Neural progenitor cell (in vitro differentiated cells): ENCODE measurements around the gene NPY4R. TPM values are rescaled to one million over a fixed set of nuclear protein-coding genes. Genes with fewer than 3 reads are reported as not detected.
"Not testable (repeated sequence)": the region's sequence is repeated elsewhere in the genome, so short reads cannot be mapped to it uniquely, and the experiment has no call there.

Experiments used
- DNase-seq: peaks from one replicate; pipeline ENCODE4 v3.0.0-alpha.2; 2016; ENCODE audit warnings: low spot score
- H2AFZ ChIP-seq: fragments of 200-600 bp; sonication (generic); replicated peaks from 2 replicates; pipeline ENCODE4 v1.6.1; 2016; ENCODE audit warnings: antibody characterized with exemption
- H3F3A ChIP-seq: fragments of 200-600 bp; sonication (generic); 2 replicates; pipeline ENCODE4 v1.6.1; 2016; ENCODE audit warnings: antibody characterized with exemption, low read depth
- H3K27ac ChIP-seq: fragments of 200-600 bp; sonication (generic); 2 replicates; pipeline ENCODE4 v1.5.1; 2016; ENCODE audit warnings: mild to moderate bottlenecking
- H3K27me3 ChIP-seq: fragments of 200-600 bp; sonication (generic); 2 replicates; pipeline ENCODE4 v1.6.1; 2016; ENCODE audit warnings: mild to moderate bottlenecking, moderate library complexity
- H3K36me3 ChIP-seq: fragments of 200-600 bp; sonication (generic); 2 replicates; pipeline ENCODE4 v1.5.1; 2016
- H3K4me1 ChIP-seq: fragments of 200-600 bp; sonication (generic); 2 replicates; pipeline ENCODE4 v1.6.1; 2016; ENCODE audit warnings: mixed run types
- H3K4me2 ChIP-seq: fragments of 200-600 bp; sonication (generic); 2 replicates; pipeline ENCODE4 v1.6.1; 2016
- H3K4me3 ChIP-seq: fragments of 200-600 bp; sonication (generic); 2 replicates; pipeline ENCODE4 v1.5.1; 2016
- H3K79me2 ChIP-seq: fragments of 200-600 bp; sonication (generic); 2 replicates; pipeline ENCODE4 v1.6.1; 2016; ENCODE audit warnings: low read depth
- H3K9ac ChIP-seq: fragments of 200-600 bp; sonication (generic); 2 replicates; pipeline ENCODE4 v1.6.1; 2016
- H3K9me3 ChIP-seq: fragments of 200-600 bp; sonication (generic); 2 replicates; pipeline ENCODE4 v1.5.1; 2016; ENCODE audit warnings: low read depth
- H4K20me1 ChIP-seq: fragments of 200-600 bp; sonication (generic); 2 replicates; pipeline ENCODE4 v1.6.1; 2016; ENCODE audit warnings: low read depth
- H3K27ac Mint-ChIP-seq: 3 replicates; pipeline ENCODE4 v1.8.0; 2021; ENCODE audit warnings: mixed read lengths
- H3K27me3 Mint-ChIP-seq: 2 replicates; pipeline ENCODE4 v1.8.0; 2022; ENCODE audit warnings: low read depth, mild to moderate bottlenecking, inconsistent platforms, moderate library complexity, mixed read lengths; ENCODE audit not compliant: insufficient read depth
- H3K36me3 Mint-ChIP-seq: 3 replicates; pipeline ENCODE4 v1.8.0; 2021; ENCODE audit warnings: mixed read lengths
- H3K4me1 Mint-ChIP-seq: 3 replicates; pipeline ENCODE4 v1.8.0; 2021; ENCODE audit warnings: mixed read lengths
- H3K4me3 Mint-ChIP-seq: 3 replicates; pipeline ENCODE4 v1.8.0; 2021; ENCODE audit warnings: mild to moderate bottlenecking, moderate library complexity, mixed read lengths
- H3K9me3 Mint-ChIP-seq: 3 replicates; pipeline ENCODE4 v1.8.0; 2020; ENCODE audit warnings: mixed read lengths
- total RNA-seq: library from RNA; depleted of rRNA; stranded (reverse); fragments of >200 nt; gene quantifications from 2 replicates; pipeline ENCODE4 v1.2.3, GENCODE V29; 2015; ENCODE audit warnings: low replicate concordance

The NPY4R gene
- total RNA-seq, 1 donor from 2014 or later = not detected

- not testable (repeated sequence) for H3K9me3 ChIP-seq, H3K4me1 Mint-ChIP-seq, H3K36me3 Mint-ChIP-seq, H3K9ac ChIP-seq, DNase-seq, H2AFZ ChIP-seq, H3K27me3 Mint-ChIP-seq, H3K4me1 ChIP-seq, H3K4me3 Mint-ChIP-seq, H3K4me2 ChIP-seq, H3K79me2 ChIP-seq, H3K4me3 ChIP-seq, H3K36me3 ChIP-seq, H3K27me3 ChIP-seq, H4K20me1 ChIP-seq, H3K9me3 Mint-ChIP-seq, H3K27ac Mint-ChIP-seq, H3K27ac ChIP-seq, H3F3A ChIP-seq
Measured at GRCh38 chr10:46451365-46451764, 14.4 kb downstream of the NPY4R start.

GRCh38 chr10:46450829-46451228 is 14.9 kb downstream of the NPY4R start:
- not testable (repeated sequence) for H3K9ac ChIP-seq, H3K4me1 ChIP-seq, H4K20me1 ChIP-seq, H3K79me2 ChIP-seq, H3K4me1 Mint-ChIP-seq, H3F3A ChIP-seq, H3K27ac Mint-ChIP-seq, H3K4me3 Mint-ChIP-seq, H3K4me3 ChIP-seq, H2AFZ ChIP-seq, H3K9me3 ChIP-seq, DNase-seq, H3K4me2 ChIP-seq, H3K27ac ChIP-seq, H3K9me3 Mint-ChIP-seq, H3K27me3 ChIP-seq, H3K27me3 Mint-ChIP-seq, H3K36me3 Mint-ChIP-seq, H3K36me3 ChIP-seq

GRCh38 chr10:46447439-46447838 is 18.3 kb downstream of the NPY4R start:
- H3K27ac ChIP-seq, DNase-seq, H3K27me3 ChIP-seq, H3K36me3 Mint-ChIP-seq, H3K27me3 Mint-ChIP-seq, H3K4me3 Mint-ChIP-seq, H3K9me3 ChIP-seq, H2AFZ ChIP-seq, H3K27ac Mint-ChIP-seq, H3K9me3 Mint-ChIP-seq, H3K4me2 ChIP-seq, H3K4me1 ChIP-seq, H4K20me1 ChIP-seq, H3K4me1 Mint-ChIP-seq, H3K9ac ChIP-seq, H3K79me2 ChIP-seq, H3K36me3 ChIP-seq, H3F3A ChIP-seq, H3K4me3 ChIP-seq: not testable (repeated sequence)

GRCh38 chr10:46445389-46446122 is 20.2 kb downstream of the NPY4R start:
- not testable (repeated sequence) for H3K9me3 Mint-ChIP-seq

GRCh38 chr10:46443422-46443821 is 22.3 kb downstream of the NPY4R start:
- H2AFZ ChIP-seq, H3K27ac ChIP-seq: not testable (repeated sequence)

More at GRCh38 chr10:46445389-46446122, 20.2 kb downstream of the NPY4R start:
- not testable (repeated sequence) for H3K36me3 Mint-ChIP-seq, H3K9me3 ChIP-seq, H3K36me3 ChIP-seq, H3K27me3 ChIP-seq, H3K27ac ChIP-seq, DNase-seq, H4K20me1 ChIP-seq, H3K27me3 Mint-ChIP-seq, H3K4me3 Mint-ChIP-seq, H2AFZ ChIP-seq, H3K4me1 ChIP-seq, H3K4me1 Mint-ChIP-seq, H3K9ac ChIP-seq, H3K4me2 ChIP-seq, H3K4me3 ChIP-seq, H3K27ac Mint-ChIP-seq, H3F3A ChIP-seq, H3K79me2 ChIP-seq

GRCh38 chr10:46442706-46443275 is 23.0 kb downstream of the NPY4R start:
- not testable (repeated sequence) for H3K79me2 ChIP-seq, H3K4me1 Mint-ChIP-seq, H4K20me1 ChIP-seq, H3K4me3 ChIP-seq, H3K4me2 ChIP-seq, H3K27me3 Mint-ChIP-seq, H3K4me3 Mint-ChIP-seq, H3K27me3 ChIP-seq, H3K9me3 ChIP-seq, H3K36me3 ChIP-seq, H3K36me3 Mint-ChIP-seq, H3K9ac ChIP-seq, H3F3A ChIP-seq, H3K27ac ChIP-seq, H3K4me1 ChIP-seq, DNase-seq, H3K27ac Mint-ChIP-seq, H2AFZ ChIP-seq, H3K9me3 Mint-ChIP-seq

More at GRCh38 chr10:46443422-46443821, 22.3 kb downstream of the NPY4R start:
- not testable (repeated sequence) for H3F3A ChIP-seq, H3K27me3 Mint-ChIP-seq, H3K4me1 Mint-ChIP-seq, H3K9me3 ChIP-seq, H3K27ac Mint-ChIP-seq, H3K9me3 Mint-ChIP-seq, H4K20me1 ChIP-seq, H3K36me3 ChIP-seq, H3K4me2 ChIP-seq, H3K79me2 ChIP-seq, H3K9ac ChIP-seq, H3K27me3 ChIP-seq, H3K4me1 ChIP-seq, H3K4me3 ChIP-seq, H3K36me3 Mint-ChIP-seq, DNase-seq, H3K4me3 Mint-ChIP-seq

- not testable (repeated sequence) for H3K9me3 ChIP-seq, H3K9me3 Mint-ChIP-seq, H3K79me2 ChIP-seq, H3K4me1 Mint-ChIP-seq, H3K4me3 ChIP-seq, H2AFZ ChIP-seq, H3K36me3 Mint-ChIP-seq, H3K27ac ChIP-seq, H3K4me1 ChIP-seq, H3K9ac ChIP-seq, H4K20me1 ChIP-seq, H3K36me3 ChIP-seq, H3K27me3 ChIP-seq, H3F3A ChIP-seq, H3K27me3 Mint-ChIP-seq, H3K4me3 Mint-ChIP-seq, H3K27ac Mint-ChIP-seq, H3K4me2 ChIP-seq
- peak; percentile 0 for DNase-seq
Measured at GRCh38 chr10:46441837-46442278, 23.9 kb downstream of the NPY4R start.

GRCh38 chr10:46440942-46441341 is 24.8 kb downstream of the NPY4R start:
- H3K27me3 ChIP-seq, H3K9me3 ChIP-seq, H3K4me3 ChIP-seq, DNase-seq, H4K20me1 ChIP-seq, H3K79me2 ChIP-seq, H3K9ac ChIP-seq, H3K4me1 ChIP-seq, H3F3A ChIP-seq, H3K36me3 Mint-ChIP-seq, H2AFZ ChIP-seq, H3K27ac ChIP-seq, H3K4me1 Mint-ChIP-seq, H3K4me2 ChIP-seq, H3K4me3 Mint-ChIP-seq, H3K36me3 ChIP-seq, H3K27ac Mint-ChIP-seq, H3K27me3 Mint-ChIP-seq, H3K9me3 Mint-ChIP-seq: not testable (repeated sequence)
